ENCODE data around the gene ME3. TPM values are rescaled to one million over a fixed set of nuclear protein-coding genes. Genes with fewer than 3 reads are reported as not detected.
"Not testable (repeated sequence)": the region's sequence is repeated elsewhere in the genome, so short reads cannot be mapped to it uniquely, and the experiment has no call there.

ME3 gene
- polyA plus RNA-seq, 3 donors from 2014 or later, result 1.3 to 3.7 TPM; not detected in 1

GRCh38 chr11:86442827-86443226 lies 229.6 kb downstream of the ME3 start:
- no peak overlapping the region for H3K27ac Mint-ChIP-seq
- no peaks in the 10 kb centered on the region for H3K9me3 Mint-ChIP-seq
- no peaks in the 10 kb centered on the region for H3K27me3 Mint-ChIP-seq (ENCODE audit: low read depth in 3 of 3)
- no peak for DNase-seq
- no peak overlapping the region for H3K4me3 Mint-ChIP-seq
- peaks cover 5 to 18% (median 13%) of the 10 kb centered on the region in 3 donors for H3K36me3 Mint-ChIP-seq
- peaks cover 15 to 16% of the 10 kb centered on the region in 2 donors for H3K4me1 Mint-ChIP-seq

DNA sequence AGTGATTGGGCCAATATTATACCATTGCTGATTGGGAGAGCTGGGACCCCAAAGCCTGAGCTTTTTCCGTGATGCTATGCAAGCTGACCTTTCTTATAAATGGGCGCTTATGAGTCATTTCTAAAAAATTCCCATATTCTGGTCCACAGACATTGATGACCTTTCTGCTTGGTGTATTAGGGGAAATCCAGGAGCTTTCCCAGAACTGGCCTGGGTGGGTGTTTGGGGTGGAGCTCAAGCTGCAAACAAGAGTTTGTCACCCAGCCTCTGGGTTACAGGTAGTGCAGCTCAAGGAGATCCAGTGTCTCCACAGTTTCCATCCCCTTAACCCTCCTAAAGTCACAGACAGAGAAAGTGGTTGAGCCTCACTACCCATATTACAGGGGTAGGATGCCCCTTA lies 230.0 kb downstream of the ME3 start:
- peaks cover 5 to 18% (median 14%) of the 10 kb centered on the region in 3 donors for H3K36me3 Mint-ChIP-seq
- H3K27me3 Mint-ChIP-seq (ENCODE audit: low read depth in 3 of 3), result no peaks in the 10 kb centered on the region
- H3K27ac Mint-ChIP-seq, result no peak overlapping the region
- no peak for DNase-seq
- H3K9me3 Mint-ChIP-seq, result no peaks in the 10 kb centered on the region
- H3K4me3 Mint-ChIP-seq, result no peak overlapping the region
- peaks cover 14 to 16% of the 10 kb centered on the region in 2 donors for H3K4me1 Mint-ChIP-seq

DNA sequence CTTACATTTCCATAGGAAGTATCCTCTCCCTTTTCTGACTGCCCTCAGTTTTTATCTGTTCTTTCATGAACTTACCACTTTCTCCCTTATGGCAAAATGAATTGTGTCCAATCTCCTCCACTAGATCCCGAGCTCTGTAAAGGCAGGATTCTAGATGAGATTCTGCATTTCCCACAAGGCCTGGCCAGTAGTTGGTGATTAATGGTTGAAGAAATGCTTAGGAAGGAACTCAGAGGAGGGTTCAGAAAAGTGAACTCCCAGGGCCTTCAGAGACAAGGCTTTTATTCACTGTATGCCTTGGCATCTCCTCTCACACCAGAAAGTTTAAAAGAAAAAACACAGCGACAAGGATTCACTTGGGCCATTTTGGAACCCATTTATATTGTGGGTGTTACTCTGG lies 231.6 kb downstream of the ME3 start:
- Mint-ChIP-seq H3K36me3 (peaks cover 5 to 17% (median 14%) of the 10 kb centered on the region in 3 donors), H3K27me3 (ENCODE audit: low read depth in 3 of 3) (no peaks in the 10 kb centered on the region), H3K9me3 (no peaks in the 10 kb centered on the region), H3K27ac (no peak overlapping the region), H3K4me1 (peaks cover 0 to 1% of the 10 kb centered on the region in 2 donors), H3K4me3 (no peak overlapping the region)
- DNase-seq, result no peak

DNA sequence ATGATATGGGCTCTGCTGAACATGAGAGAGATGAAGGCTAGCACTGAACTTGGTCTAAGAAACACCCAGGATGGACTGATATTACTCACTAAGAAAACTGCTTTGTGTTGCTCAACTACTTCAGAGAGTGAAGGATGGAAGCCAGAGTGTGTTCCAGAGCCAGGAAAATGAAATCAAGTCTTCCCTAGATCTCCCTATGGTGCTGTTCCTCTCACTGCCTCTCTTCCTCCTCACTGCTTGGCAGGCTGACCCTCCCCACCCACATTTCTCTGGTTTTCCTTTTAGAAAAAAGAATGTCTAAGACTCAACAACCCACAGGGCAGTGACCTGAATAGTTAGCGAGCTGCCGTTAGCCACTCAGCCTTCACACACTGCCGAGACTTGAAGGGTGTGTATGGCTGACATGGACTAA lies 232.1 kb downstream of the ME3 start:
- DNase-seq, result no peak
- H3K4me3 Mint-ChIP-seq, result no peak overlapping the region
- H3K36me3 Mint-ChIP-seq, result peaks cover 5 to 14% (median 14%) of the 10 kb centered on the region in 3 donors
- H3K27ac Mint-ChIP-seq, result no peak overlapping the region
- H3K4me1 Mint-ChIP-seq, result no peaks in the 10 kb centered on the region
- H3K27me3 Mint-ChIP-seq (ENCODE audit: low read depth in 3 of 3), result no peaks in the 10 kb centered on the region
- H3K9me3 Mint-ChIP-seq, result no peaks in the 10 kb centered on the region

DNA sequence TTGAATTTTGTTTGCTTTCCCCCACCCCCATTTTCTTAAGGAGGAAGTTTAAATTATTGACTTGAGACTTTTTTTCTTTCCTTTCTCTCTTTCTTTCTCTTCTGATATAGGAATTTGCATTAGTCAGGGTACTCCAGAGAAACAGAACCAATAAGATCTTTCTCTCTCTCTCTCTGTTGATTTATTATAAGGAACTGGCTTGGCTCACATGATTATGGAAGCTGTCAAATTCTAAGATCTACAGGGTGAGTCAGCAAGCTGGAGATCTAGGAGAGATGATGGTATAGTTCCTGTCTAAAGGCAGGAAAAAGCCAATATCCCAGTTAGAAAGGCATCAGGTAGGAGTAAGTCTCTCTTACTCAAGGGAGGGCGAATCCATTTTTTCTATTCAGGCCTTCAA lies 233.7 kb downstream of the ME3 start:
- Mint-ChIP-seq H3K36me3 (peaks cover 5 to 14% (median 6%) of the 10 kb centered on the region in 3 donors), H3K4me1 (no peaks in the 10 kb centered on the region), H3K4me3 (no peak overlapping the region), H3K9me3 (no peaks in the 10 kb centered on the region), H3K27ac (no peak overlapping the region), H3K27me3 (ENCODE audit: low read depth in 3 of 3) (no peaks in the 10 kb centered on the region)
- no peak for DNase-seq

DNA sequence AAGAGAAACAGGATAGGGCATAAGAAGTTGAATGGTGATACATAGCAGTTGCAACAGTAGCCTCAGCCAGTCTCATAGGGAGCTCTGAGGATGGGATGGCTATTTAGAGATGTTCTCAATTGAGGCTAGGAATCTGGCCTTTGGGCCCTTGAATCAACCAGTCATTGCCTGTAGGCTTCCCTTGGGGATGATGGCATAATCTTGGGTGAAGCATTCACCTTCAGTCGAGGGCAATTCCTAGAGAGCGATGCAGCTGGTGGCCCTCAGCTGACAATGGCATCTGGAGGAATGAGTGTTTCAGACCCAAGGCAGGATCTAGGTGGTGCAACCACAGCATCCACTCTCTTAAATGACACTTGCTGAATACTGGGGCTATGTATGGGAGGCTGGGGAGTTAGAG lies 236.7 kb downstream of the ME3 start:
- Mint-ChIP-seq H3K4me1 (no peaks in the 10 kb centered on the region), H3K4me3 (no peak overlapping the region), H3K27me3 (ENCODE audit: low read depth in 3 of 3) (no peaks in the 10 kb centered on the region), H3K27ac (no peak overlapping the region), H3K9me3 (no peaks in the 10 kb centered on the region), H3K36me3 (peaks cover 3 to 7% (median 4%) of the 10 kb centered on the region in 3 donors)
- DNase-seq, result no peak

DNA sequence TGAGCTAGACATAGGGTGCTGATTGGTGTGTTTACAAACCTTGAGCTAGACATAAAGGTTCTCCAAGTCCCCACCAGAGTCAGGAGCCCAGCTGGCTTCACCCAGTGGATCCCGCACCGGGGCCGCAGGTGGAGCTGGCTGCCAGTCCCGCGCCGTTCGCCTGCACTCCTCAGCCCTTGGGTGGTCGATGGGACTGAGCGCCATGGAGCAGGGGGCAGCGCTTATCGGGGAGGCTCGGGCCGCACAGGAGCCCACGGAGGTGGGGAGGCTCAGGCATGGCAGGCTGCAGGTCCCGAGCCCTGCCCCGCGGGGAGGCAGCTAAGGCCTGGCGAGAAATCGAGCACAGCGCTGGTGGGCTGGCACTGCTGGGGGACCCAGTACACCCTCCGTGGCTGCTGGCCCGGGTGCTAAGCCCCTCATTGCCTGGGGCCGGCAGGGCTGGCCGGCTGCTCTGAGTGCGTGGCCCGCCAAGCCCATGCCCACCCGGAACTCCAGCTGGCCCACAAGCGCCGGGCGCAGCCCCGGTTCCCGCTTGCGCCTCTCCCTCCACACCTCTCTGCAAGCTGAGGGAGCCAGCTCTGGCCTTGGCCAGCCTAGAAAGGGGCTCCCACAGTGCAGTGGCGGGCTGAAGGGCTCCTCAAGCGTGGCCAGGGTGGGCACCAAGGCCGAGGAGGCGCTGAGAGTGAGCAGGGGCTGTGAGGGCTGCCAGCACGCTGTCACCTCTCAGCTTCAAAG lies 238.9 kb downstream of the ME3 start:
- not testable (repeated sequence) for H3K9me3 Mint-ChIP-seq; H3K27ac Mint-ChIP-seq; H3K4me3 Mint-ChIP-seq; H3K27me3 Mint-ChIP-seq (ENCODE audit: low read depth in 3 of 3); DNase-seq; H3K36me3 Mint-ChIP-seq; H3K4me1 Mint-ChIP-seq

GRCh38 chr11:86431258-86431657 lies 241.2 kb downstream of the ME3 start:
- H3K36me3 Mint-ChIP-seq, result peaks cover 0 to 4% (median 3%) of the 10 kb centered on the region in 3 donors
- peaks cover 0 to 5% (median 2%) of the 10 kb centered on the region in 6 donors for H3K9me3 Mint-ChIP-seq
- H3K27ac Mint-ChIP-seq, result peak overlapping the region in 1 of 6 donors; percentile 25
- no peak for DNase-seq
- no peaks in the 10 kb centered on the region for H3K4me1 Mint-ChIP-seq
- H3K27me3 Mint-ChIP-seq (ENCODE audit: low read depth in 3 of 3), result peaks cover 0 to 3% (median 0%) of the 10 kb centered on the region in 3 donors
- H3K4me3 Mint-ChIP-seq, result peak overlapping the region in 1 of 5 donors; percentile 82

DNA sequence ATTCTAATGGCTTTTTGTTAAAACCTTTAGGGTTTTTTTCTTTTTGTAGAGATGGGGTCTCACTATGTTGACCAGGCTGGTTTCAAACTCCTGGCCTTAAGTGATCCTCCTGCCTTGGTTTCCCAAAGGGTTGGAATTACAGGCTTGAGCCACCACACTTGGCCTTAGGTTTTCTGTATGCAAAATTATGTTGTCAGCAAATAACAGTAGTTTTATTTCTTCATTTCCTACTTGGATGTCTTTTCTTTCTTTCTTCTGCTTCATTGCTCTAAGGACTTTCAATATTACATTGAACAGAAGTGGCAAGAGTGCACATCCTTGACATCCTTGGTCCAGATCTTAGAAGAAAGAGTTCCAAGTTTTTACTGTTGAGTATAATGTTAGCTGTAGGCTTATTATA lies 245.0 kb downstream of the ME3 start:
- Mint-ChIP-seq H3K4me3 (no peak overlapping the region), H3K4me1 (no peaks in the 10 kb centered on the region), H3K27me3 (ENCODE audit: low read depth in 3 of 3) (peaks cover 0 to 5% (median 2%) of the 10 kb centered on the region in 3 donors), H3K27ac (no peak overlapping the region), H3K9me3 (peaks cover 0 to 9% (median 2%) of the 10 kb centered on the region in 6 donors), H3K36me3 (peaks cover 4 to 17% (median 13%) of the 10 kb centered on the region in 3 donors)
- no peak for DNase-seq

DNA sequence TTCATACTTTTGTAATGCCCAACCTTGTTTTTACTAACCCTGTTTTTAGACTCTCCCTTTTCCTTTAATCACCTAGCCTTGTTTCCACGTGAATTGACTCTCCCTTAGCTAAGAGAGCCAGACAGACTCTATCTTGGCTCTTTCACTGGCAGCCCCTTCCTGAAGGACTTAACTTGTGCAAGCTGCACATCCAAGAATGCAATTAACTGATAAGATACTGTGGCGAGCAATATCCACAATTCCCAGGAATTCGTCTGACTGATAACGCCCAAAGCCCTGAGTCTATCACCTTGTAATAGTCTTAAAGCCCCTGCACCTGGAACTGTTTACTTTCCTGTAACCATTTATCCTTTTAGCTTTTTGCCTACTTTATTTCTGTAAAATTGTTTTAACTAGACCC lies 248.9 kb downstream of the ME3 start:
- not testable (repeated sequence) for H3K27ac Mint-ChIP-seq; H3K27me3 Mint-ChIP-seq (ENCODE audit: low read depth in 3 of 3); H3K4me1 Mint-ChIP-seq; H3K4me3 Mint-ChIP-seq; H3K9me3 Mint-ChIP-seq; DNase-seq
- H3K36me3 Mint-ChIP-seq, result peaks cover 4 to 18% (median 17%) of the 10 kb centered on the region in 3 donors

DNA sequence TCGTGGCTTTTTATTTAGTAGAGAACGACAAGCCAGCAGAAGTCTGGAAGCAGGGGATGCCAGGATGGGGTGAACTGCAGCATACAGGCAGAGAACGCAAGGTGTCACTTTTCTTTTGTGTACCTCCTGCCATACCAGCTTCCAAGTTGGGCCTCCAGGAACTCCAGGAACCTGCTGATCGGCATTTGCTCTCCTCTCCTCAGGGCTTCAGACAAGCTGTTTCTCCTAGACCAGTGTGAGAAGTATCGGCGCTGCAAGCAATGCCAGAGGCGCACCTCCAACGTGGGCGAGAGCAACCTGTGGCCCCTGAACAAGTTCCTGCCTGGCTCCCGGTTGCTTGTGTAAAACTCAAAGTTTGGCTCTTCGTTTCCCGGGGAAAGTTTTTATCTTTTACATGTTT lies 250.0 kb downstream of the ME3 start:
- no peak for DNase-seq
- peak overlapping the region in 1 of 6 donors; percentile 43 for H3K27ac Mint-ChIP-seq
- no peaks in the 10 kb centered on the region for H3K4me1 Mint-ChIP-seq
- H3K4me3 Mint-ChIP-seq, result no peak overlapping the region
- H3K36me3 Mint-ChIP-seq, result peaks cover 4 to 18% (median 17%) of the 10 kb centered on the region in 3 donors
- peaks cover 0 to 9% (median 0%) of the 10 kb centered on the region in 6 donors for H3K9me3 Mint-ChIP-seq
- peaks cover 0 to 3% (median 2%) of the 10 kb centered on the region in 3 donors for H3K27me3 Mint-ChIP-seq (ENCODE audit: low read depth in 3 of 3)

DNA sequence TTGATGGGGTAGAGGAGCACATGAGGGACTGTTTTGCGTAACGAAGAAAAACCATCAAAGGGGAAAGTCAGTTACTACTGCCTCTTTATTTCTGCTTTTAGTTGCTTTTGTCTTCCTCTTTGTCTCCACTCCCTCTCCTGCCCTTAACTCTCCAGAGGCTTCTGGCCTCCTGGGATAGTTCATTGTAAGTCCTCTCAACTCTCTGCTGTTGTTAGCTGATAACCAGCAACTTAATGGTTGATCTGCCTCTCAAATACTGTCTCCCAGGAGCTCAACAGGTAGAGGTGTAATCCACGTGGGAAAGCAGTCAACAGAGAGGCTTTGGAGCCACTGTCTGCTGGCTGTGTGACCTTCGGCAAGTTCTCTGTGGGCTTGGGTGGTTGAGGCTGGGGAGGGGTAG lies 250.5 kb downstream of the ME3 start:
- DNase-seq, result no peak
- Mint-ChIP-seq H3K4me3 (no peak overlapping the region), H3K9me3 (peaks cover 0 to 9% (median 0%) of the 10 kb centered on the region in 6 donors), H3K36me3 (peaks cover 4 to 18% (median 14%) of the 10 kb centered on the region in 3 donors), H3K27me3 (ENCODE audit: low read depth in 3 of 3) (peaks cover 0 to 3% (median 2%) of the 10 kb centered on the region in 3 donors), H3K27ac (no peak overlapping the region), H3K4me1 (no peaks in the 10 kb centered on the region)

DNA sequence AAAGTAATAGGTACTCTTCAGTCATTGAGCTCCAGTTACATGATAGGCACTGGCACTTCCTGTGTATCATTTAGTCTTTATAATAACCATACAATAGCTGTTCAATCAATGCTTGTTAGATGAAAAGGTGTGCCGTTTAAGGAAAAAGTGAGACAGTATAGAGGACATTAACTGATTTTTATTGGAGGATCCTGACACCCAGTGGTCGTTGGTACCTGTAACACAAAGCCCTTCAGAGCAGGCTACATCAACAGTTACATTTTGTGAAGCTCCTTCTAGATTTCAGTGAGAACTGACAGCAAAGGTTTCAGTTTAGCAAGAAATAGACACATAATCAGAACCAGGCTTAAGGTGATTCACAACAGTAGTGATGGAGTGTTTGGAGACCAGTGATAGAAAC lies 253.5 kb downstream of the ME3 start:
- no peaks in the 10 kb centered on the region for H3K4me1 Mint-ChIP-seq
- H3K9me3 Mint-ChIP-seq, result no peaks in the 10 kb centered on the region
- peaks cover 0 to 3% (median 0%) of the 10 kb centered on the region in 3 donors for H3K27me3 Mint-ChIP-seq (ENCODE audit: low read depth in 3 of 3)
- no peak overlapping the region for H3K4me3 Mint-ChIP-seq
- no peak overlapping the region for H3K27ac Mint-ChIP-seq
- H3K36me3 Mint-ChIP-seq, result peaks cover under 1 to 12% (median 4%) of the 10 kb centered on the region in 3 donors
- DNase-seq, result no peak

GRCh38 chr11:86418513-86418912 lies 253.9 kb downstream of the ME3 start:
- H3K9me3 Mint-ChIP-seq, result no peaks in the 10 kb centered on the region
- peak overlapping the region in 1 of 6 donors; percentile 14 for H3K27ac Mint-ChIP-seq
- no peak overlapping the region for H3K4me3 Mint-ChIP-seq
- H3K4me1 Mint-ChIP-seq, result no peaks in the 10 kb centered on the region
- peaks cover 0 to 11% (median 5%) of the 10 kb centered on the region in 3 donors for H3K36me3 Mint-ChIP-seq
- DNase-seq, result no peak
- H3K27me3 Mint-ChIP-seq (ENCODE audit: low read depth in 3 of 3), result peaks cover 0 to 2% (median 0%) of the 10 kb centered on the region in 3 donors

DNA sequence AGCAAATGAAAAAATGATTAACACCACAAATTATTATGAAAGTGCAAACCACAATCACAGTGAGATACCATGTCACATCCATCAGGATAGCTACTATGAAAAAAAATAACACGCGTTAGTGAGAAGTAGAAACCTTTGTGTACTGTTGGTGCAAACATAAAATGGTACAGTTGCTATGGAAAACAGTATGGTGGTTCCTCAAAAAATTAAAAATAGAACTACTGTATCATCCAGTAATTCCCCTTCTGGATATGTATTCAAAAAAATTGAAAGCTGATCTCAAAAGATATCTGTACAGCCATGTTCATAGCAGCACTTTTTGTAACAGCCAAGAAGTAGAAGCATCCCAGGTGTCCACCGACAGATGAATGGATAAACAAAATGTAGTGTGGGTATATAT lies 254.3 kb downstream of the ME3 start:
- no peak overlapping the region for H3K4me3 Mint-ChIP-seq
- DNase-seq, result no peak
- no peaks in the 10 kb centered on the region for H3K9me3 Mint-ChIP-seq
- H3K4me1 Mint-ChIP-seq, result no peaks in the 10 kb centered on the region
- H3K27ac Mint-ChIP-seq, result no peak overlapping the region
- H3K27me3 Mint-ChIP-seq (ENCODE audit: low read depth in 3 of 3), result peaks cover 0 to 2% (median 0%) of the 10 kb centered on the region in 3 donors
- peaks cover 0 to 8% (median 5%) of the 10 kb centered on the region in 3 donors for H3K36me3 Mint-ChIP-seq
